ENCODE measurements around the gene ALLC.

ALLC gene

GRCh38 chr2:3703757-3704355 is 45.9 kb downstream of the ALLC start:
- no peak overlapping the region for H3K27ac ChIP-seq
- no peak for TF ChIP-seq CTCF (IDR thresholded peaks at IDR 0.05)
- no peak for DNase-seq (ENCODE audit: low spot score)
- H3K4me3 ChIP-seq, result peak overlapping the region; percentile 61

- Histone ChIP-seq H3K27ac (no peak overlapping the region), H3K4me3 (no peak overlapping the region)
- DNase-seq (ENCODE audit: low spot score), result no peak
- no peak for TF ChIP-seq CTCF (IDR thresholded peaks at IDR 0.05)
Measured at GRCh38 chr2:3704692-3705091, 46.7 kb downstream of the ALLC start.

- Histone ChIP-seq H3K4me3 (no peak overlapping the region), H3K27ac (no peak overlapping the region)
- DNase-seq (ENCODE audit: low spot score), result no peak
- TF ChIP-seq CTCF (IDR thresholded peaks at IDR 0.05), result no peak
Measured at GRCh38 chr2:3705782-3706181, 47.8 kb downstream of the ALLC start.

- no peak for DNase-seq (ENCODE audit: low spot score)
- TF ChIP-seq CTCF (IDR thresholded peaks at IDR 0.05), result no peak
- Histone ChIP-seq H3K27ac (no peak overlapping the region), H3K4me3 (no peak overlapping the region)
Measured at GRCh38 chr2:3706892-3707291, 48.9 kb downstream of the ALLC start.

GRCh38 chr2:3708576-3708975 is 50.6 kb downstream of the ALLC start:
- no peak for TF ChIP-seq CTCF (IDR thresholded peaks at IDR 0.05)
- Histone ChIP-seq H3K4me3 (no peak overlapping the region), H3K27ac (no peak overlapping the region)
- DNase-seq (ENCODE audit: low spot score), result no peak

- no peak for DNase-seq (ENCODE audit: low spot score)
- TF ChIP-seq CTCF (IDR thresholded peaks at IDR 0.05), result no peak
- no peak overlapping the region for H3K27ac ChIP-seq
- H3K4me3 ChIP-seq, result no peak overlapping the region
Measured at GRCh38 chr2:3709225-3709624, 51.2 kb downstream of the ALLC start.

GRCh38 chr2:3712424-3712823 is 54.4 kb downstream of the ALLC start:
- Histone ChIP-seq H3K27ac (no peak overlapping the region), H3K4me3 (no peak overlapping the region)
- no peak for TF ChIP-seq CTCF (IDR thresholded peaks at IDR 0.05)
- no peak for DNase-seq (ENCODE audit: low spot score)
